Esophagus squamous epithelium (tissue), 5 donors: Measurements from ENCODE around the gene RAB4B. TPM values are rescaled to one million over a fixed set of nuclear protein-coding genes. Genes with fewer than 3 reads are reported as not detected.
"Not testable (repeated sequence)": the region's sequence is repeated elsewhere in the genome, so short reads cannot be mapped to it uniquely, and the experiment has no call there.

ENCODE experiments used
- DNase-seq: peaks from one replicate; lab custom pipeline; 2025; lab: John Stamatoyannopoulos, UW
- H3K27ac ChIP-seq, 4 donors: fragments of 200-600 bp; sonication (generic); one replicate each; pipeline ENCODE4 v1.5.1; 2016 to 2019; ENCODE audit warnings: mild to moderate bottlenecking in 1 of 4
- H3K27me3 ChIP-seq, 4 donors: fragments of 200-600 bp; sonication (generic); 1 replicate in 3 of 4; 2 replicates in 1 of 4; pipeline versions ENCODE4 v1.5.1 to v1.6.0; 2017 to 2021; ENCODE audit warnings: antibody characterized with exemption in 1 of 4
- H3K36me3 ChIP-seq, 3 donors: fragments of 200-600 bp; sonication (generic); one replicate each; pipeline ENCODE4 v1.5.1; 2016 to 2019
- H3K4me1 ChIP-seq, 3 donors: fragments of 200-600 bp; sonication (generic); one replicate each; pipeline ENCODE4 v1.5.1; 2017 to 2019
- H3K4me3 ChIP-seq, 4 donors: fragments of 200-600 bp; sonication (generic); 1 replicate in 3 of 4; 2 replicates in 1 of 4; pipeline ENCODE4 v1.5.1; 2016 to 2019; ENCODE audit warnings: mild to moderate bottlenecking in 2 of 4, moderate library complexity in 1 of 4
- H3K9me3 ChIP-seq, 3 donors: fragments of 200-600 bp; sonication (generic); one replicate each; pipeline ENCODE4 v1.5.1; 2016 to 2019
- CTCF ChIP-seq, 6 experiments: fragments of 450-650 bp in 4 of 6; fragments of 200-600 bp in 2 of 6; sonication (generic) in 2 of 6; IDR thresholded peaks; one replicate each; pipeline ENCODE4 v1.5.1; 2016 to 2019; ENCODE audit warnings: antibody characterized with exemption in 6 of 6, mild to moderate bottlenecking in 4 of 6, moderate library complexity in 4 of 6
- POLR2A ChIP-seq, 4 donors: fragments of 450-650 bp; IDR thresholded peaks; one replicate each; pipeline ENCODE4 v1.6.1; 2017; ENCODE audit warnings: antibody characterized with exemption in 4 of 4, mild to moderate bottlenecking in 4 of 4, moderate library complexity in 3 of 4
- WGBS, 2 donors: methylation state at CpG; one replicate each; pipeline ENCODE4 v1.1.5; 2018; 5-methylcytosine and 5-hydroxymethylcytosine counted together
- intact Hi-C: fragments of 100-400 bp; cut with DNase I; formaldehyde crosslinking; loops from one replicate; pipeline ENCODE4 v1.15.0; 2022
- total RNA-seq, 4 donors: library from RNA; depleted of rRNA; stranded (reverse); fragments of >200 nt; gene quantifications; one replicate each; pipeline ENCODE4 v1.1.0, GENCODE V29; 2016
- donor health status: DM: yes; HTN: yes; CAD: no.

RAB4B gene
- total RNA-seq, 4 donors from 2014 or later, result 15.2 to 37.0 (median 20.5) TPM

- Histone ChIP-seq H3K27me3 (no peaks in the 10 kb centered on the region), H3K27ac (no peak overlapping the region), H3K9me3 (no peaks in the 10 kb centered on the region), H3K4me3 (no peak overlapping the region), H3K36me3 (peaks cover 0 to 13% (median 0%) of the 10 kb centered on the region in 3 donors), H3K4me1 (no peaks in the 10 kb centered on the region)
- no peak for DNase-seq
- TF ChIP-seq POLR2A (IDR thresholded peaks at IDR 0.05) (no peak), CTCF (IDR thresholded peaks at IDR 0.05) (no peak)
- intact Hi-C loops, result no loop called here
These were observed 51.2 kb downstream of the RAB4B start for GRCh38 chr19:40829205-40829604.

- DNase-seq, H3K4me3 ChIP-seq, H3K4me1 ChIP-seq, H3K27ac ChIP-seq, H3K9me3 ChIP-seq, intact Hi-C loops, H3K27me3 ChIP-seq: not testable (repeated sequence)
- WGBS, 2 donors, result 86 to 95% methylated on average over 4 to 16 of the region's 16 CpGs
- H3K36me3 ChIP-seq, result peaks cover 0 to 13% (median 0%) of the 10 kb centered on the region in 3 donors
These were observed 52.7 kb downstream of the RAB4B start for GRCh38 chr19:40830741-40831140.

GRCh38 chr19:40831502-40832430, 53.7 kb downstream of the RAB4B start:
- no peak overlapping the region for H3K27ac ChIP-seq
- peaks cover 0 to 12% (median 0%) of the 10 kb centered on the region in 3 donors for H3K36me3 ChIP-seq
- no peaks in the 10 kb centered on the region for H3K27me3 ChIP-seq
- H3K9me3 ChIP-seq, result no peaks in the 10 kb centered on the region
- intact Hi-C loops, result no loop called here
- 54 to 60% methylated on average over 5 to 7 of the region's 7 CpGs for WGBS, 2 donors
- H3K4me3 ChIP-seq, result no peak overlapping the region
- no peaks in the 10 kb centered on the region for H3K4me1 ChIP-seq
- TF ChIP-seq POLR2A (IDR thresholded peaks at IDR 0.05), result no peak
- TF ChIP-seq CTCF (IDR thresholded peaks at IDR 0.05), result no peak
- no peak for DNase-seq

- H3K27me3 ChIP-seq, H3K4me1 ChIP-seq, DNase-seq, H3K9me3 ChIP-seq, intact Hi-C loops, H3K36me3 ChIP-seq, H3K27ac ChIP-seq, H3K4me3 ChIP-seq: not testable (repeated sequence)
- 60 to 75% methylated on average over 4 of the region's 4 CpGs for WGBS, 2 donors
These were observed 54.4 kb downstream of the RAB4B start for GRCh38 chr19:40832431-40832790.

GRCh38 chr19:40833728-40834533, 55.9 kb downstream of the RAB4B start:
- 53 to 73% methylated on average over 7 of the region's 7 CpGs for WGBS, 2 donors
- H3K36me3 ChIP-seq, H3K4me1 ChIP-seq, H3K27me3 ChIP-seq, H3K27ac ChIP-seq, H3K9me3 ChIP-seq, intact Hi-C loops, H3K4me3 ChIP-seq, DNase-seq: not testable (repeated sequence)

GRCh38 chr19:40836754-40837429, 58.8 kb downstream of the RAB4B start:
- Histone ChIP-seq H3K36me3 (no peaks in the 10 kb centered on the region), H3K4me1 (no peaks in the 10 kb centered on the region), H3K4me3 (no peak overlapping the region), H3K27me3 (no peaks in the 10 kb centered on the region), H3K27ac (no peak overlapping the region), H3K9me3 (no peaks in the 10 kb centered on the region)
- 67 to 78% methylated on average over 6 of the region's 6 CpGs for WGBS, 2 donors
- intact Hi-C loops, result no loop called here
- no peak for DNase-seq
- no peak for TF ChIP-seq CTCF (IDR thresholded peaks at IDR 0.05)
- TF ChIP-seq POLR2A (IDR thresholded peaks at IDR 0.05), result no peak

- intact Hi-C loops, H3K4me3 ChIP-seq, H3K27me3 ChIP-seq, H3K36me3 ChIP-seq, H3K4me1 ChIP-seq, H3K27ac ChIP-seq, DNase-seq, H3K9me3 ChIP-seq: not testable (repeated sequence)
- WGBS, 2 donors, result 54 to 81% methylated on average over 1 of the region's 1 CpG
These were observed 60.4 kb downstream of the RAB4B start for GRCh38 chr19:40838477-40838876.

- H3K27ac ChIP-seq, DNase-seq, H3K4me3 ChIP-seq, H3K27me3 ChIP-seq, H3K9me3 ChIP-seq, intact Hi-C loops, H3K36me3 ChIP-seq: not testable (repeated sequence)
- H3K4me1 ChIP-seq, result peaks cover 0 to 14% (median 0%) of the 10 kb centered on the region in 3 donors
- WGBS, 2 donors, result 81 to 91% methylated on average over 1 to 3 of the region's 3 CpGs
These were observed 64.0 kb downstream of the RAB4B start for GRCh38 chr19:40842012-40842411.
